SKM-1 treated with dmso at 0.1 percent for 144 hours (cell line): ENCODE measurements around the gene GNGT2.
"Not testable (repeated sequence)": the region's sequence is repeated elsewhere in the genome, so short reads cannot be mapped to it uniquely, and the experiment has no call there.

ENCODE experiments used
- DNase-seq: peaks from one replicate; lab custom pipeline; 2025; ENCODE audit not compliant: unreplicated experiment; lab: John Stamatoyannopoulos, UW

The GNGT2 gene

GRCh38 chr17:49180303-49180702 lies 30.1 kb downstream of the GNGT2 start:
- DNase-seq: peak; percentile 73

GRCh38 chr17:49175978-49176377 lies 34.4 kb downstream of the GNGT2 start:
- not testable (repeated sequence) for DNase-seq

- not testable (repeated sequence) for DNase-seq
Observed at GRCh38 chr17:49170711-49171110, 39.7 kb downstream of the GNGT2 start.

- no peak for DNase-seq
Observed at GRCh38 chr17:49170216-49170615, 40.2 kb downstream of the GNGT2 start.

- DNase-seq: no peak
Observed at GRCh38 chr17:49168706-49169105, 41.7 kb downstream of the GNGT2 start.

GRCh38 chr17:49165143-49165542 lies 45.2 kb downstream of the GNGT2 start:
- no peak for DNase-seq

GRCh38 chr17:49162866-49163265 lies 47.5 kb downstream of the GNGT2 start:
- no peak for DNase-seq

GRCh38 chr17:49157784-49158183 lies 52.6 kb downstream of the GNGT2 start:
- DNase-seq: no peak

GRCh38 chr17:49156256-49156655 lies 54.1 kb downstream of the GNGT2 start:
- DNase-seq: no peak
